ENCODE results near the gene SYCP2L.

SYCP2L gene

DNA sequence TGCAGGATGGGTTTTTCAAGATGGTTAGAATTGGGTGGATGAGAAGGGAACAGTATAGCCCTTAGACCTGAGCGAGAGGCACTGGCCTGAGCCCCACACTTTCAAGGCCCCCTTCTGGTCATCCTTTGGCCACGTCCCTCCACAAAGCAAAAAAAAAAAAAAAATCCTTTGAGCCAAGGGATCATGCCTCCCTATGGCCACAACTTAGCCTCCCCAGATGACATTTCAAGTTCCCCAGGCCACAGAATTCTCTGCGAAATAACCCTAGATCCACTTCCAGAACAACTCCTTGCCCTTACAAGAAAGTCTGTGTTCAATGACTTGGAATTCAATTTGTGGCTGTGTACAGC is 126.8 kb downstream of the SYCP2L start:
- no peak for DNase-seq
- TF ChIP-seq POLR2A (IDR thresholded peaks at IDR 0.05; ENCODE audit: low read length) = no peak

DNA sequence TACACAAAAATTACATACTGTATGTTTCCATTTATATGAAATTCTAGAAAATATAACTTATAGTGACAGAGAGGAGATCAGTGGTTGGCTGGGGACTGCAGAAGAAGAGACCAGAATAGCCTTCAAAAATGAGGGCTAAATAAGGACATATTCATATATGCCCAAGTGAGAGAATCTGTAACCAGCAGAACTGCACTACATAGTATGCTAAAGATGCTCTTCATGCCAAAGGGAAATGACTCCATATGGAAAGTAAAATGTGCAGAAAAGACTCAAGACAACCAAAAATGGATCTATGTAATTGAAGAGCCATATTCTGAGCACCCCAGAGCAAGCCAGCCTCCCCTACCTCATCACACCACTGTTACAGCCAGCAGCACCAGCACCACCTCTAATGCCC is 128.2 kb downstream of the SYCP2L start:
- TF ChIP-seq GATA1 (IDR thresholded peaks at IDR 0.05; ENCODE audit: low read depth, low read length) (no peak), POLR2A (IDR thresholded peaks at IDR 0.05; ENCODE audit: low read length) (no peak)
- no peak for DNase-seq

DNA sequence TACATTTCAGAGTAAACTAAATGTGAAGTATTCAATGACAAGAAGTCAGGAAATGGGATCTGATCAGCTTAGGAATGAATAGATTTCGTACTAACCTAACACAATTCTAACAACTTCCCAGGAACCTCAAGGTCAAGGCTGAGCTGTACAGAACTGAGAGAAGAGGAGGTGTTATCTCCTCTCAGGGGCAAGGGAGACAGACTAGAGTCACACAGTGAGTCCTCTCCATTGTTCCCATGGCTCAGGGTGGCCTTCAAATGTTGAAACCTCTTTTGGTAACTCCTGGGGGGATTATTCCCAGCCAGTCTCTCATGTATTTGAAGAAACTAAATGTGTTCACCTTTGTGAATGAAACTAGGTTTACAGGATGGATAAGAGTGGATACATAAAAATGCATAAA is 129.6 kb downstream of the SYCP2L start:
- no peak for DNase-seq
- TF ChIP-seq GATA1 (IDR thresholded peaks at IDR 0.05; ENCODE audit: low read depth, low read length) (no peak), POLR2A (IDR thresholded peaks at IDR 0.05; ENCODE audit: low read length) (no peak)

DNA sequence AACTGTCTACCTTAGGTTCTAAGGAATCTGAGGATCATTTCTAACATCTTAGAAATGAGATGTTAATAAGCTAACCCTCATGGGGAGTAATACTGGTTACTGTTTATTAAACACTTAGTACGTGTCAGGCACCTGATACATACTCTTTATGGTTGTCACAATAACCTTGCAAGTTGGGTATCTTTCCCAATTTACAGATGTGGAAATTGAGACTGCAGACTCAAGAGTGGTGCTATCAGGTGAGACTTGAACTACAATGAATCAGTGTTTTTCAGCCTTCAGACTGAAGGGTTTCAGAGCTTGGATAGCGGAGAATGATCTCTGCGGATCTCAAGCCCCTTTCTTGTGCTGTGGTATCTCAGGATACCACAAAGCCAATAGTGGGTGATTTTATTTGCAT is 130.2 kb downstream of the SYCP2L start:
- DNase-seq = no peak
- no peak for TF ChIP-seq POLR2A (IDR thresholded peaks at IDR 0.05; ENCODE audit: low read length)

DNA sequence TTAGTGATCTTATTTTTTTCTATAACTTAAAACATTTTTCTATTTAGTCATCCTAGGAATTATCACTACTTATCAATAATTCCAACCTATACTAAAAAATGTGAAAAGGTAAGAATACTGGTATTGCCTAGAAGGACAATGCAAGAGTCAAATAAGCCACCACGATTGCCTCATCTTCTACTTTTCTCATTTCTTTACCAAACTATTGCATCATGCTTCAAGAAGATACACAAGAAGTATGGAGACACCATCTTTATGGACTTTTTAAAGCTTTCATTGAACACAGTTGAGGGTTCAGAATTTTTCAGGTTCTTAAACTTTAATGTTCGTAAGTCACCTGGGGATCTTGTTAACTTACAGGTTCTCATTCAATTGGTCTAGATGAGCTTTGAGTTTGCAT is 131.4 kb downstream of the SYCP2L start:
- no peak for TF ChIP-seq POLR2A (IDR thresholded peaks at IDR 0.05; ENCODE audit: low read length)
- TF ChIP-seq GATA1 (IDR thresholded peaks at IDR 0.05; ENCODE audit: low read depth, low read length) = no peak
- DNase-seq = no peak

DNA sequence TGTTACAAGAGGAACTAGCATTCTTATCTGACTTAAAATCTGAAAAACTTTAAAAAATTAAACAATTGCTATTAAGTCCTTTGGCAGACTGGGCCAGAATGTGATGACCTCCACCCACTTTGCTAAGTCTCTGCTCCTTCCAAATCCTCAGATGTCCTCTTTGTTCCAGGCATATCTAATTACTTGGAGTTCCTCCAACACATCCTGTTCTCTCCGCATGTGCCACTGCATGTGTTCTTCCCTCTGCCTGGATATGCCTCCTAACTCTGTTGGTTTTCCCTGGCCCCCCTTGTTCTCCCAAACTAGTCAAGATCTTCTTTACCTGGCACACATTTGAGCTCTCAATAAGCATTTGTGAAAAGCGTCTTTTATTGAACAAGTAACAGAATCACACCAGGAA is 134.2 kb downstream of the SYCP2L start:
- TF ChIP-seq GATA1 (IDR thresholded peaks at IDR 0.05; ENCODE audit: low read depth, low read length) = no peak
- no peak for TF ChIP-seq POLR2A (IDR thresholded peaks at IDR 0.05; ENCODE audit: low read length)
- DNase-seq = no peak

DNA sequence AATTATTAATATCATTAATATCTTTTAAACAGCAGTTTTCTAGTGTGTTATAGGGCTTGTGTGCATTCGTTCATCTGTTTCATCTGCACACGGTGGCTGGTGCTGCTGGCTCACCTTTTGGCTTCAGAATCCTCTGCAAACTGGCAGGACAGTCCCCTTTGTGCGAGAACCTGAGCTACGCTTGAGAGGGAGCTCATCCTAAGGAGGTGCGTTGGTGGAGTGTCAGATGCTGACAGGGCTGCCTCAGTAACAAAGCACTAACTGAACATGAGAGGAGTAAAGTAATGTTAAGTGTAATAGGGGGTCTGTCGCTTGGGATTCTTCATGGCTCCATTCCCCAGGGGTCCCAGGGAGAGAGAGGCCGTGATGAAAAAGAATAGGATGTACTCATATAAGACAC is 134.9 kb downstream of the SYCP2L start:
- DNase-seq = no peak
- TF ChIP-seq POLR2A (IDR thresholded peaks at IDR 0.05; ENCODE audit: low read length) (no peak), GATA1 (IDR thresholded peaks at IDR 0.05; ENCODE audit: low read depth, low read length) (no peak)

DNA sequence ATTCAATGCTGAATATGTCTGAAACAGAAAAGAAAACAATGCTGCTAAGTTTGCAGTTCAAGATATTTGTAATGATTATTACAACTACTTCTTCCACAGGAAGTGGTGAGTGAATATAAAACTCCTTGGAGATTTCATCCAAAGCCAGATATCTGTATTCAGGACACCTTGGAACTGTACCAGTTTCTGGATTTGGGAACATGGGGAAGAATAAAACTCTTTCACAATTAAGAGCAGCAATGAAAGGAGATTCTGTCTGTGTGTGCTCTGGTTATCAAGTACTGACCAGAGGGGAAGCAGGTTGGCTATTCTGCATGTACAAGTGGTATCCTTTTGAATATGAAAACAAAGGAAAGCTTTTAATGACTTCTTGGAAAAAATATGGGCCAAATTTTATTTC is 136.2 kb downstream of the SYCP2L start:
- TF ChIP-seq GATA1 (IDR thresholded peaks at IDR 0.05; ENCODE audit: low read depth, low read length) = no peak
- TF ChIP-seq POLR2A (IDR thresholded peaks at IDR 0.05; ENCODE audit: low read length) = no peak
- DNase-seq = no peak

Measured in erythroblast (primary cell).